ENCODE results near the gene COPRS. TPM values are rescaled to one million over a fixed set of nuclear protein-coding genes. Genes with fewer than 3 reads are reported as not detected.

The COPRS gene
- total RNA-seq, 1 experiment from 2014 or later: 46.8 TPM

GRCh38 chr17:31903401-31903800 is 44.4 kb upstream of the COPRS start:
- H3K4me1 Mint-ChIP-seq (ENCODE audit: insufficient read depth, unreplicated experiment): no peaks in the 10 kb centered on the region
- H3K27me3 Mint-ChIP-seq (ENCODE audit: insufficient read depth, unreplicated experiment): no peaks in the 10 kb centered on the region
- H3K27ac Mint-ChIP-seq (ENCODE audit: low read depth, unreplicated experiment): no peak overlapping the region
- H3K4me3 Mint-ChIP-seq (ENCODE audit: unreplicated experiment): no peak overlapping the region
- no peak for TF ChIP-seq CTCF (IDR thresholded peaks at IDR 0.05; ENCODE audit: unreplicated experiment)
- peaks cover 12% of the 10 kb centered on the region for H3K36me3 Mint-ChIP-seq (ENCODE audit: insufficient read depth, unreplicated experiment)
- no peak for DNase-seq (ENCODE audit: unreplicated experiment)
- POLR2A ChIA-PET: interaction anchor here (1.1 kb wide), 1 partner anchor 9 kb away, joined by 3 read pairs; no protein-coding TSS in a partner anchor
- intact Hi-C loops (cut with micrococcal nuclease): loop anchor here (5.0 kb wide), 2 partner anchors 234 to 466 kb away; no protein-coding TSS in a partner anchor
- no TSS peak for BruUV-seq (replicated peaks)
- CTCF ChIA-PET: interaction anchor here (0.9 to 1.4 kb wide), 2 partner anchors 8 to 9 kb away, joined by 3 to 5 read pairs; no protein-coding TSS in a partner anchor
- H3K9me3 Mint-ChIP-seq (ENCODE audit: unreplicated experiment): no peaks in the 10 kb centered on the region

GRCh38 chr17:31902693-31903092 is 43.6 kb upstream of the COPRS start:
- BruUV-seq (replicated peaks): no TSS peak
- no peak for TF ChIP-seq CTCF (IDR thresholded peaks at IDR 0.05; ENCODE audit: unreplicated experiment)
- H3K36me3 Mint-ChIP-seq (ENCODE audit: insufficient read depth, unreplicated experiment): peaks cover 19% of the 10 kb centered on the region
- no peak overlapping the region for H3K27ac Mint-ChIP-seq (ENCODE audit: low read depth, unreplicated experiment)
- CTCF ChIA-PET: interaction anchor here (0.7 to 2.0 kb wide), 4 partner anchors 8 to 16 kb away, joined by 3 to 6 read pairs (median 4); no protein-coding TSS in a partner anchor
- no peak for DNase-seq (ENCODE audit: unreplicated experiment)
- H3K27me3 Mint-ChIP-seq (ENCODE audit: insufficient read depth, unreplicated experiment): no peaks in the 10 kb centered on the region
- H3K4me3 Mint-ChIP-seq (ENCODE audit: unreplicated experiment): no peak overlapping the region
- POLR2A ChIA-PET: interaction anchor here (0.6 to 2.6 kb wide), 5 partner anchors 9 to 66 kb away, joined by 3 to 25 read pairs (median 8); partner anchors contain the start of gene SUZ12
- H3K4me1 Mint-ChIP-seq (ENCODE audit: insufficient read depth, unreplicated experiment): no peaks in the 10 kb centered on the region
- intact Hi-C loops (cut with micrococcal nuclease): loop anchor here (5.0 kb wide), 2 partner anchors 235 to 465 kb away; no protein-coding TSS in a partner anchor
- H3K9me3 Mint-ChIP-seq (ENCODE audit: unreplicated experiment): no peaks in the 10 kb centered on the region

- no peak overlapping the region for H3K4me3 Mint-ChIP-seq (ENCODE audit: unreplicated experiment)
- peak; percentile 33 for DNase-seq (ENCODE audit: unreplicated experiment)
- ChIA-PET CTCF (interaction anchor here (0.6 to 2.0 kb wide), 6 partner anchors 10 to 693 kb away, joined by 3 to 7 read pairs (median 4); no protein-coding TSS in a partner anchor), POLR2A (interaction anchor here (0.6 to 2.6 kb wide), 27 partner anchors 9 to 962 kb away, joined by 3 to 25 read pairs (median 4); partner anchors contain the start of genes C17orf75, COPRS and SUZ12)
- no peaks in the 10 kb centered on the region for H3K4me1 Mint-ChIP-seq (ENCODE audit: insufficient read depth, unreplicated experiment)
- no peaks in the 10 kb centered on the region for H3K9me3 Mint-ChIP-seq (ENCODE audit: unreplicated experiment)
- no TSS peak for BruUV-seq (replicated peaks)
- TF ChIP-seq CTCF (IDR thresholded peaks at IDR 0.05; ENCODE audit: unreplicated experiment): no peak
- H3K36me3 Mint-ChIP-seq (ENCODE audit: insufficient read depth, unreplicated experiment): peaks cover 37% of the 10 kb centered on the region
- H3K27me3 Mint-ChIP-seq (ENCODE audit: insufficient read depth, unreplicated experiment): no peaks in the 10 kb centered on the region
- intact Hi-C loops (cut with micrococcal nuclease): loop anchor here (5.0 kb wide), 2 partner anchors 236 to 464 kb away; no protein-coding TSS in a partner anchor
- H3K27ac Mint-ChIP-seq (ENCODE audit: low read depth, unreplicated experiment): no peak overlapping the region
Observed at GRCh38 chr17:31900877-31901276, 41.8 kb upstream of the COPRS start.

- no peak overlapping the region for H3K4me3 Mint-ChIP-seq (ENCODE audit: unreplicated experiment)
- no peak for TF ChIP-seq CTCF (IDR thresholded peaks at IDR 0.05; ENCODE audit: unreplicated experiment)
- H3K36me3 Mint-ChIP-seq (ENCODE audit: insufficient read depth, unreplicated experiment): peaks cover 100% of the 10 kb centered on the region
- intact Hi-C loops (cut with micrococcal nuclease): no loop called here
- BruUV-seq (replicated peaks): no TSS peak
- no peak for DNase-seq (ENCODE audit: unreplicated experiment)
- H3K4me1 Mint-ChIP-seq (ENCODE audit: insufficient read depth, unreplicated experiment): no peaks in the 10 kb centered on the region
- ChIA-PET POLR2A (no interaction called here), CTCF (interaction anchor here (0.7 kb wide), 1 partner anchor 10 kb away, joined by 4 read pairs; no protein-coding TSS in a partner anchor)
- no peaks in the 10 kb centered on the region for H3K9me3 Mint-ChIP-seq (ENCODE audit: unreplicated experiment)
- no peak overlapping the region for H3K27ac Mint-ChIP-seq (ENCODE audit: low read depth, unreplicated experiment)
- no peaks in the 10 kb centered on the region for H3K27me3 Mint-ChIP-seq (ENCODE audit: insufficient read depth, unreplicated experiment)
Observed at GRCh38 chr17:31888124-31888523, 29.1 kb upstream of the COPRS start.

Measured in MCF 10A (cell line).